NCI-H748 treated with DMSO at 0.1 percent for 48 hours (cell line): Measurements from ENCODE around the gene EHD4.

ENCODE experiments used
- DNase-seq: peaks from one replicate; lab custom pipeline; 2025; lab: John Stamatoyannopoulos, UW

EHD4 gene

GRCh38 chr15:41860049-41860828 is 112.1 kb downstream of the EHD4 start:
- DNase-seq = no peak

- DNase-seq = no peak
These were observed 113.6 kb downstream of the EHD4 start for GRCh38 chr15:41858756-41859155.

- no peak for DNase-seq
These were observed 115.0 kb downstream of the EHD4 start for GRCh38 chr15:41857316-41857715.

GRCh38 chr15:41856716-41857115 is 115.6 kb downstream of the EHD4 start:
- DNase-seq = no peak

- no peak for DNase-seq
These were observed 116.1 kb downstream of the EHD4 start for GRCh38 chr15:41856262-41856661.

- no peak for DNase-seq
These were observed 116.9 kb downstream of the EHD4 start for GRCh38 chr15:41855261-41855961.

GRCh38 chr15:41854443-41854842 is 117.9 kb downstream of the EHD4 start:
- no peak for DNase-seq

GRCh38 chr15:41853831-41854230 is 118.5 kb downstream of the EHD4 start:
- no peak for DNase-seq

- DNase-seq = no peak
These were observed 119.4 kb downstream of the EHD4 start for GRCh38 chr15:41852736-41853590.

- DNase-seq = no peak
These were observed 120.5 kb downstream of the EHD4 start for GRCh38 chr15:41851755-41852370.

GRCh38 chr15:41851167-41851523 is 121.2 kb downstream of the EHD4 start:
- DNase-seq = no peak

- no peak for DNase-seq
These were observed 121.7 kb downstream of the EHD4 start for GRCh38 chr15:41850482-41851166.

GRCh38 chr15:41849861-41850260 is 122.5 kb downstream of the EHD4 start:
- DNase-seq = no peak

GRCh38 chr15:41849204-41849603 is 123.2 kb downstream of the EHD4 start:
- DNase-seq = no peak

GRCh38 chr15:41848631-41849030 is 123.7 kb downstream of the EHD4 start:
- DNase-seq = no peak

GRCh38 chr15:41847981-41848380 is 124.4 kb downstream of the EHD4 start:
- DNase-seq = no peak

GRCh38 chr15:41847206-41847605 is 125.2 kb downstream of the EHD4 start:
- DNase-seq = no peak
